ENCODE results near the gene TFPI. TPM values are rescaled to one million over a fixed set of nuclear protein-coding genes. Genes with fewer than 3 reads are reported as not detected.

Gene TFPI
- total RNA-seq, 1 donor from 2014 or later = 24.3 TPM

- DNase-seq (no peak), ATAC-seq (ENCODE audit: poor library complexity) (no peak)
- intact Hi-C loops (cut with DNase I) = no loop called here
These were observed 109.2 kb downstream of the TFPI start for GRCh38 chr2:187445051-187445450.

GRCh38 chr2:187442778-187443177, 111.5 kb downstream of the TFPI start:
- no peak for DNase-seq
- no peak for ATAC-seq (ENCODE audit: poor library complexity)
- intact Hi-C loops (cut with DNase I) = no loop called here

- no peak for ATAC-seq (ENCODE audit: poor library complexity)
- no peak for DNase-seq
- intact Hi-C loops (cut with DNase I) = no loop called here
These were observed 111.9 kb downstream of the TFPI start for GRCh38 chr2:187442378-187442777.

- ATAC-seq (ENCODE audit: poor library complexity) (no peak), DNase-seq (no peak)
- intact Hi-C loops (cut with DNase I) = no loop called here
These were observed 114.0 kb downstream of the TFPI start for GRCh38 chr2:187440101-187440675.

- intact Hi-C loops (cut with DNase I) = no loop called here
- DNase-seq (no peak), ATAC-seq (ENCODE audit: poor library complexity) (no peak)
These were observed 115.8 kb downstream of the TFPI start for GRCh38 chr2:187438455-187438854.

GRCh38 chr2:187435756-187436155, 118.5 kb downstream of the TFPI start:
- ATAC-seq (ENCODE audit: poor library complexity) (no peak), DNase-seq (no peak)
- intact Hi-C loops (cut with DNase I) = no loop called here

GRCh38 chr2:187435078-187435477, 119.2 kb downstream of the TFPI start:
- intact Hi-C loops (cut with DNase I) = no loop called here
- ATAC-seq (ENCODE audit: poor library complexity) (no peak), DNase-seq (no peak)

- ATAC-seq (ENCODE audit: poor library complexity) (no peak), DNase-seq (no peak)
- intact Hi-C loops (cut with DNase I) = no loop called here
These were observed 119.9 kb downstream of the TFPI start for GRCh38 chr2:187434342-187434785.

- DNase-seq (no peak), ATAC-seq (ENCODE audit: poor library complexity) (no peak)
- intact Hi-C loops (cut with DNase I) = no loop called here
These were observed 122.3 kb downstream of the TFPI start for GRCh38 chr2:187431911-187432310.

GRCh38 chr2:187429989-187430388, 124.2 kb downstream of the TFPI start:
- intact Hi-C loops (cut with DNase I) = no loop called here
- no peak for ATAC-seq (ENCODE audit: poor library complexity)

GRCh38 chr2:187424146-187424545, 130.1 kb downstream of the TFPI start:
- DNase-seq (no peak), ATAC-seq (ENCODE audit: poor library complexity) (no peak)
- intact Hi-C loops (cut with DNase I) = no loop called here

More at GRCh38 chr2:187429989-187430388, 124.2 kb downstream of the TFPI start:
- no peak for DNase-seq

GRCh38 chr2:187422282-187422681, 132.0 kb downstream of the TFPI start:
- ATAC-seq (ENCODE audit: poor library complexity) (no peak), DNase-seq (no peak)
- intact Hi-C loops (cut with DNase I) = no loop called here

- intact Hi-C loops (cut with DNase I) = no loop called here
- DNase-seq (no peak), ATAC-seq (ENCODE audit: poor library complexity) (no peak)
These were observed 132.7 kb downstream of the TFPI start for GRCh38 chr2:187421519-187421918.

- DNase-seq (no peak), ATAC-seq (ENCODE audit: poor library complexity) (no peak)
- intact Hi-C loops (cut with DNase I) = no loop called here
These were observed 134.4 kb downstream of the TFPI start for GRCh38 chr2:187419808-187420207.

- DNase-seq (no peak), ATAC-seq (ENCODE audit: poor library complexity) (no peak)
- intact Hi-C loops (cut with DNase I) = no loop called here
These were observed 138.8 kb downstream of the TFPI start for GRCh38 chr2:187415449-187415848.

Other genes starting within 250 kb of the TFPI start
- 27.6 TPM for gene CALCRL, start 106.2 kb downstream of the TFPI start, total RNA-seq

Measured in Right ventricle myocardium superior (tissue), 1 donor.